Gastrocnemius medialis (tissue), 4 donors: ENCODE data around the gene APBA1. TPM values are rescaled to one million over a fixed set of nuclear protein-coding genes. Genes with fewer than 3 reads are reported as not detected.

Experiments used
- ATAC-seq, 2 donors: fragments of 150-250 bp; one replicate each; pipeline ENCODE4 v1.9.1; 2016
- DNase-seq, 2 donors: peaks; one replicate each; pipeline ENCODE4 v3.0.0-alpha.2; 2019
- H3K27ac ChIP-seq, 4 donors: fragments of 200-600 bp; sonication (generic); 1 replicate in 1 of 4; 2 replicates in 3 of 4; pipeline ENCODE4 v1.5.1; 2016 to 2018; ENCODE audit warnings: mild to moderate bottlenecking in 2 of 4, moderate library complexity in 1 of 4
- H3K27me3 ChIP-seq, 3 donors: fragments of 200-600 bp; sonication (generic) in 2 of 3; 1 replicate in 1 of 3; 2 replicates in 2 of 3; pipeline versions ENCODE4 v1.5.1 to v1.6.0; 2016 to 2019; ENCODE audit warnings: mild to moderate bottlenecking in 1 of 3, moderate library complexity in 1 of 3
- H3K36me3 ChIP-seq, 2 donors: fragments of 200-600 bp; sonication (generic) in 1 of 2; one replicate each; pipeline ENCODE4 v1.5.1; 2017 to 2018
- H3K4me1 ChIP-seq, 2 donors: fragments of 200-600 bp; sonication (generic) in 1 of 2; one replicate each; pipeline ENCODE4 v1.5.1; 2016 to 2017; ENCODE audit warnings: mild to moderate bottlenecking in 2 of 2
- H3K4me3 ChIP-seq, 4 donors: fragments of 200-600 bp; sonication (generic) in 3 of 4; 1 replicate in 1 of 4; 2 replicates in 3 of 4; pipeline ENCODE4 v1.5.1; 2016 to 2019; ENCODE audit warnings: mild to moderate bottlenecking in 2 of 4
- H3K9me3 ChIP-seq, 3 donors: fragments of 200-600 bp; sonication (generic) in 2 of 3; 1 replicate in 1 of 3; 2 replicates in 2 of 3; pipeline ENCODE4 v1.5.1; 2016 to 2019
- POLR2A ChIP-seq, 2 donors: fragments of 450-650 bp; IDR thresholded peaks; one replicate each; pipeline ENCODE4 v1.6.1; 2017; ENCODE audit warnings: antibody characterized with exemption in 2 of 2, mild to moderate bottlenecking in 2 of 2, moderate library complexity in 2 of 2
- in situ Hi-C, 4 donors: fragments of 200-750 bp; cut with MboI; loops; one replicate each; pipeline versions ENCODE4 v1.15.0 to v1.8.0; 2017; ENCODE audit warnings: low sequenced_read_pairs in 4 of 4
- intact Hi-C: fragments of 100-400 bp; cut with DNase I; formaldehyde crosslinking; loops from one replicate; pipeline ENCODE4 v1.15.1; 2023; ENCODE audit warnings: low total_unique reads
- total RNA-seq, 4 donors: library from RNA; depleted of rRNA; stranded (reverse); fragments of >200 nt; gene quantifications; one replicate each; pipeline versions ENCODE4 v1.1.0 to v1.2.3, GENCODE V29; 2016
- TF ChIP-seq, protein P1 (sequence below), 5 experiments: fragments of 450-650 bp in 3 of 5; fragments of 200-600 bp in 2 of 5; sonication (generic) in 2 of 5; IDR thresholded peaks in 4 of 5; conservative IDR thresholded peaks in 1 of 5; 1 replicate in 4 of 5; 2 replicates in 1 of 5; pipeline ENCODE4 v1.5.1; 2016 to 2019; ENCODE audit warnings: antibody characterized with exemption in 5 of 5, mild to moderate bottlenecking in 3 of 5, moderate library complexity in 3 of 5

The APBA1 gene
- total RNA-seq, 4 donors from 2014 or later = 0.61 to 2.3 (median 1.4) TPM

DNA sequence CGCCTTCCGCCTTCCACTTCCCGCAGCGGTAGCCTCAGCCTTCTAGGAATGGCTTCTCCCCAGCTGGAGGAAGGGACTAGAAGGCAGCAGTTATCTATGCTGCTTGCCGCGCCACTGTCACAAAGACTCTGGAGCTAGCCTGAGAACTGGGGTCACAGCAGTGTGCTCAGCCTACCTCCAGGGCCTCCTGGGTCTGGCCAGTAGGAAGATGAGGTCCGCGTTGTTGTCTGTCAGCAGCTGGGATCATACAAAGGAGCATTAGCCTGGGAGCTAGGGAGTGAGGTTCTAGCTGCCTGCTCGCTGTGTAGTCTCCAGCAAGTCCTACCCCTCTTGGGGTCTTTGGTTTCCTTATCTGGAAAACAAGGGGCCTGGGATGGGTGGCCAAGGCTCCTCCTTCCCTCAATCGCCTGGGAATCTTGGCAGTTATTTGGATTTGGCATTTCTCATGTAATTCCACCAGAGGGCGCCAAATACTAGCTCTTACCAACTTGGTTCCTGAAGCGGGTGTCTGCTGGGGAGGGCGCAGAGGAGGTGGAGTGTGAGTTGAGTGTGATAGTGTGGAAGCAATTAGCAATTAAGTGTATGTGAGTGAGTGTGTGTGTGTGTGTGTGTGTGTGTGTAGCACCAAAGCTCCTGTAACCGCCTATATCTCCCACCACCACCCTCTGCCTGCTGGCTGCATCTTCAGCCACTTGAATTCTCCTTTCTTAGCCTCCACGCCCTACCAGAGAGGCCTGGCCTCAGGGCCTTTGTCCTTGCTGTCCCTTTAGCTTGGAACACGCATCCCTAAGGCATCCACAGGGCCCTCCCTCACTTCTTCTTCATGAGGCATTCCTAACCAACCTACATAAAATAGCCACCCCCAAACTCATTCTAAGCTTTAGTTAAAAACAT lies 250.0 kb downstream of the APBA1 start:
- H3K36me3 ChIP-seq = no peaks in the 10 kb centered on the region
- in situ Hi-C loops (loop anchor here (5.0 to 25.0 kb wide), 5 partner anchors 123 to 503 kb away; no protein-coding TSS in a partner anchor), intact Hi-C loops (loop anchor here (2.0 to 10.0 kb wide), 3 partner anchors 127 to 503 kb away; no protein-coding TSS in a partner anchor)
- peak; percentile 32 to 47 for DNase-seq
- TF ChIP-seq, protein P1, sequence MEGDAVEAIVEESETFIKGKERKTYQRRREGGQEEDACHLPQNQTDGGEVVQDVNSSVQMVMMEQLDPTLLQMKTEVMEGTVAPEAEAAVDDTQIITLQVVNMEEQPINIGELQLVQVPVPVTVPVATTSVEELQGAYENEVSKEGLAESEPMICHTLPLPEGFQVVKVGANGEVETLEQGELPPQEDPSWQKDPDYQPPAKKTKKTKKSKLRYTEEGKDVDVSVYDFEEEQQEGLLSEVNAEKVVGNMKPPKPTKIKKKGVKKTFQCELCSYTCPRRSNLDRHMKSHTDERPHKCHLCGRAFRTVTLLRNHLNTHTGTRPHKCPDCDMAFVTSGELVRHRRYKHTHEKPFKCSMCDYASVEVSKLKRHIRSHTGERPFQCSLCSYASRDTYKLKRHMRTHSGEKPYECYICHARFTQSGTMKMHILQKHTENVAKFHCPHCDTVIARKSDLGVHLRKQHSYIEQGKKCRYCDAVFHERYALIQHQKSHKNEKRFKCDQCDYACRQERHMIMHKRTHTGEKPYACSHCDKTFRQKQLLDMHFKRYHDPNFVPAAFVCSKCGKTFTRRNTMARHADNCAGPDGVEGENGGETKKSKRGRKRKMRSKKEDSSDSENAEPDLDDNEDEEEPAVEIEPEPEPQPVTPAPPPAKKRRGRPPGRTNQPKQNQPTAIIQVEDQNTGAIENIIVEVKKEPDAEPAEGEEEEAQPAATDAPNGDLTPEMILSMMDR (IDR thresholded peaks at IDR 0.05 in 4 of 5, conservative IDR thresholded peaks at IDR 0.05 in 1 of 5) = peak; percentile 75 to 87 (median 83)
- TF ChIP-seq POLR2A (IDR thresholded peaks at IDR 0.05) = no peak
- peak; percentile 89 for ATAC-seq
- H3K4me3 ChIP-seq = no peak overlapping the region
- no peaks in the 10 kb centered on the region for H3K27me3 ChIP-seq
- H3K9me3 ChIP-seq = no peaks in the 10 kb centered on the region
- no peak overlapping the region for H3K27ac ChIP-seq
- no peaks in the 10 kb centered on the region for H3K4me1 ChIP-seq

- ATAC-seq (no peak), DNase-seq (no peak)
- H3K9me3 ChIP-seq = no peaks in the 10 kb centered on the region
- intact Hi-C loops = loop anchor here (5.0 to 10.0 kb wide), 2 partner anchors 457 to 504 kb away; no protein-coding TSS in a partner anchor
- H3K36me3 ChIP-seq = no peaks in the 10 kb centered on the region
- H3K27me3 ChIP-seq = no peaks in the 10 kb centered on the region
- H3K4me1 ChIP-seq = no peaks in the 10 kb centered on the region
- no peak for TF ChIP-seq POLR2A (IDR thresholded peaks at IDR 0.05)
- TF ChIP-seq, protein P1 (IDR thresholded peaks at IDR 0.05 in 4 of 5, conservative IDR thresholded peaks at IDR 0.05 in 1 of 5) = no peak
- no peak overlapping the region for H3K27ac ChIP-seq
- in situ Hi-C loops = loop anchor here (5.0 to 25.0 kb wide), 5 partner anchors 124 to 504 kb away; no protein-coding TSS in a partner anchor
- H3K4me3 ChIP-seq = no peak overlapping the region
These were observed 251.4 kb downstream of the APBA1 start for GRCh38 chr9:69420611-69421270.

GRCh38 chr9:69412741-69413150 lies 259.4 kb downstream of the APBA1 start:
- Histone ChIP-seq H3K4me3 (peak overlapping the region; percentile 30 to 59 (median 38)), H3K4me1 (no peaks in the 10 kb centered on the region), H3K27ac (peak overlapping the region in 2 of 4 donors; percentile 1 to 60), H3K36me3 (no peaks in the 10 kb centered on the region), H3K9me3 (no peaks in the 10 kb centered on the region), H3K27me3 (no peaks in the 10 kb centered on the region)
- intact Hi-C loops (no loop called here), in situ Hi-C loops (loop anchor here in 1 of 4 donors (25.0 kb wide), 1 partner anchor 475 kb away; no protein-coding TSS in a partner anchor)
- TF ChIP-seq, protein P1 (IDR thresholded peaks at IDR 0.05 in 4 of 5, conservative IDR thresholded peaks at IDR 0.05 in 1 of 5) = peak; percentile 43 to 74 (median 58)
- TF ChIP-seq POLR2A (IDR thresholded peaks at IDR 0.05) = no peak
- DNase-seq (peak; percentile 57 to 76), ATAC-seq (peak; percentile 89 to 98)

DNA sequence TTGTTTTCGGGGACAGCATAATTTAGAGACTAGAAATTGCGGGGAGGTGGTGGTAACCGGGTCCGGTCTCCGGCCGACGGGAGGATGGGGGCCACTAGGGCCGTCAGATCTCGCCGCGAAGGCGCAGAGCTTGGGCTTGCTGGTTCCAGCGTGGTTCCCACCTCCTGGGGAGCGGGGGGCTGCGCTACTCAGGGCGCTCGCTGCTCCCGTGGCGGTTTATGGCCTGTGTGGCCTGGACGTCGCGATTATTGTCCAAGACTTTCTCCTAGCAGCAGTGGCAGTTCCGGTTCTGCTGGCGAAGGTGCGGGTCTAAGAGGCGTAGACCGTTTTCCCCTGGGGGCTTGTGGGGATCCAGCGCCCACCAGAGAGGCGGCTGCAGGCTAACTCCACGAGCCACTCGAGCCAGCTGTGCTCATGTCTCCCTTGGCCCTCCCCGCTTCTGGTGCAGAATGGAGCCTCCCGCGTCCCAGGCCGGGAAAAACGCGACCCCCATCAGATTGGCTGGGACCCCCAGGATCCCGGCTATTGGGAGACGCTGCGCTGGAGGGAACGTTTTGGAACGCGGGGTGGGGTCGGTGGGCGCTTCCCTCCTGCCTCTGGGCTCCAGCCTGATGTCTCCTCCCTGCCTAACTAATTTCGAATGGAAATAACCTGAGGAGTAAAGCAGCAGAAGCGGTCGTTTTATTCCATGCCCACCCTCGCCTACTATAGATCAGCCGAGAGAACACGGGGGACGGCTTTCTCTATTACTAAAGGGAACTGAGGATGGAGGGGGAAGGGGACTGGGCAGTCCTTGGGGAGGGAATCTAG lies 260.0 kb downstream of the APBA1 start:
- Histone ChIP-seq H3K9me3 (no peaks in the 10 kb centered on the region), H3K27me3 (no peaks in the 10 kb centered on the region), H3K4me1 (no peaks in the 10 kb centered on the region), H3K36me3 (no peaks in the 10 kb centered on the region), H3K4me3 (peak overlapping the region in 3 of 4 donors; percentile 32 to 59 (median 45)), H3K27ac (peak overlapping the region in 2 of 4 donors; percentile 1 to 60)
- ATAC-seq = peak in 1 of 2 donors; percentile 19
- intact Hi-C loops (no loop called here), in situ Hi-C loops (loop anchor here in 1 of 4 donors (25.0 kb wide), 1 partner anchor 475 kb away; no protein-coding TSS in a partner anchor)
- DNase-seq = no peak
- TF ChIP-seq POLR2A (IDR thresholded peaks at IDR 0.05) = no peak
